SK-N-SH (cell line): Measurements from ENCODE around the gene SLC6A9.

Experiments
- CTCF ChIP-seq: fragments of 200-600 bp; sonication (generic); IDR thresholded peaks from 2 replicates; pipeline ENCODE4 v1.6.1; 2017; ENCODE audit warnings: antibody characterized with exemption, mild to moderate bottlenecking, moderate library complexity
- EZH2phosphoT487 ChIP-seq: fragments of 200-600 bp; sonication (generic); IDR thresholded peaks from 2 replicates; pipeline ENCODE4 v1.6.1; 2017; ENCODE audit warnings: low read depth, mixed run types, mild to moderate bottlenecking, antibody characterized with exemption, moderate library complexity, borderline replicate concordance
- FOSL2 ChIP-seq: IDR thresholded peaks from 2 replicates; pipeline ENCODE4 v1.4.0; 2012; ENCODE audit warnings: low read depth, mild to moderate bottlenecking, moderate library complexity, borderline replicate concordance
- FOXJ3 ChIP-seq: sonication (generic); formaldehyde crosslinking; IDR thresholded peaks from 2 replicates; pipeline ENCODE4 v1.5.1; 2020; ENCODE audit warnings: mild to moderate bottlenecking, missing genetic modification reagents
- MXI1 ChIP-seq: IDR thresholded peaks from 2 replicates; pipeline ENCODE4 v1.6.1; 2012; ENCODE audit warnings: mild to moderate bottlenecking, low read depth, low read length, improper control_type of control experiment
- POLR2AphosphoS5 ChIP-seq: IDR thresholded peaks from 2 replicates; pipeline ENCODE4 v1.6.1; 2012; ENCODE audit warnings: low read depth, low read length
- SIN3A ChIP-seq: IDR thresholded peaks from 2 replicates; pipeline ENCODE4 v1.6.1; 2012; ENCODE audit warnings: low read depth, mild to moderate bottlenecking, low read length, moderate library complexity, borderline replicate concordance
- SMC3 ChIP-seq: IDR thresholded peaks from 2 replicates; pipeline ENCODE4 v1.6.1; 2012; ENCODE audit warnings: low read depth, low read length, improper control_type of control experiment
- TF ChIP-seq, protein P1 (sequence below): IDR thresholded peaks from 2 replicates; pipeline ENCODE4 v1.4.0; 2012; ENCODE audit warnings: low read depth, borderline replicate concordance
- TF ChIP-seq, protein P2 (sequence below): IDR thresholded peaks from 2 replicates; pipeline ENCODE4; 2012
- TF ChIP-seq, protein P3 (sequence below): IDR thresholded peaks from 2 replicates; pipeline ENCODE4 v1.6.1; 2012; ENCODE audit warnings: mild to moderate bottlenecking, low read depth, low read length, moderate library complexity

- no peak for TF ChIP-seq POLR2AphosphoS5
- TF ChIP-seq CTCF = no peak
- TF ChIP-seq, protein P1, sequence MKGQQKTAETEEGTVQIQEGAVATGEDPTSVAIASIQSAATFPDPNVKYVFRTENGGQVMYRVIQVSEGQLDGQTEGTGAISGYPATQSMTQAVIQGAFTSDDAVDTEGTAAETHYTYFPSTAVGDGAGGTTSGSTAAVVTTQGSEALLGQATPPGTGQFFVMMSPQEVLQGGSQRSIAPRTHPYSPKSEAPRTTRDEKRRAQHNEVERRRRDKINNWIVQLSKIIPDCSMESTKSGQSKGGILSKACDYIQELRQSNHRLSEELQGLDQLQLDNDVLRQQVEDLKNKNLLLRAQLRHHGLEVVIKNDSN = no peak
- TF ChIP-seq, protein P2, sequence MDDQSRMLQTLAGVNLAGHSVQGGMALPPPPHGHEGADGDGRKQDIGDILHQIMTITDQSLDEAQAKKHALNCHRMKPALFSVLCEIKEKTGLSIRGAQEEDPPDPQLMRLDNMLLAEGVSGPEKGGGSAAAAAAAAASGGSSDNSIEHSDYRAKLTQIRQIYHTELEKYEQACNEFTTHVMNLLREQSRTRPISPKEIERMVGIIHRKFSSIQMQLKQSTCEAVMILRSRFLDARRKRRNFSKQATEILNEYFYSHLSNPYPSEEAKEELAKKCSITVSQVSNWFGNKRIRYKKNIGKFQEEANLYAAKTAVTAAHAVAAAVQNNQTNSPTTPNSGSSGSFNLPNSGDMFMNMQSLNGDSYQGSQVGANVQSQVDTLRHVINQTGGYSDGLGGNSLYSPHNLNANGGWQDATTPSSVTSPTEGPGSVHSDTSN = no peak
- no peak for TF ChIP-seq EZH2phosphoT487
- no peak for TF ChIP-seq SMC3
- TF ChIP-seq FOSL2 = no peak
- no peak for TF ChIP-seq MXI1
- TF ChIP-seq, protein P3, sequence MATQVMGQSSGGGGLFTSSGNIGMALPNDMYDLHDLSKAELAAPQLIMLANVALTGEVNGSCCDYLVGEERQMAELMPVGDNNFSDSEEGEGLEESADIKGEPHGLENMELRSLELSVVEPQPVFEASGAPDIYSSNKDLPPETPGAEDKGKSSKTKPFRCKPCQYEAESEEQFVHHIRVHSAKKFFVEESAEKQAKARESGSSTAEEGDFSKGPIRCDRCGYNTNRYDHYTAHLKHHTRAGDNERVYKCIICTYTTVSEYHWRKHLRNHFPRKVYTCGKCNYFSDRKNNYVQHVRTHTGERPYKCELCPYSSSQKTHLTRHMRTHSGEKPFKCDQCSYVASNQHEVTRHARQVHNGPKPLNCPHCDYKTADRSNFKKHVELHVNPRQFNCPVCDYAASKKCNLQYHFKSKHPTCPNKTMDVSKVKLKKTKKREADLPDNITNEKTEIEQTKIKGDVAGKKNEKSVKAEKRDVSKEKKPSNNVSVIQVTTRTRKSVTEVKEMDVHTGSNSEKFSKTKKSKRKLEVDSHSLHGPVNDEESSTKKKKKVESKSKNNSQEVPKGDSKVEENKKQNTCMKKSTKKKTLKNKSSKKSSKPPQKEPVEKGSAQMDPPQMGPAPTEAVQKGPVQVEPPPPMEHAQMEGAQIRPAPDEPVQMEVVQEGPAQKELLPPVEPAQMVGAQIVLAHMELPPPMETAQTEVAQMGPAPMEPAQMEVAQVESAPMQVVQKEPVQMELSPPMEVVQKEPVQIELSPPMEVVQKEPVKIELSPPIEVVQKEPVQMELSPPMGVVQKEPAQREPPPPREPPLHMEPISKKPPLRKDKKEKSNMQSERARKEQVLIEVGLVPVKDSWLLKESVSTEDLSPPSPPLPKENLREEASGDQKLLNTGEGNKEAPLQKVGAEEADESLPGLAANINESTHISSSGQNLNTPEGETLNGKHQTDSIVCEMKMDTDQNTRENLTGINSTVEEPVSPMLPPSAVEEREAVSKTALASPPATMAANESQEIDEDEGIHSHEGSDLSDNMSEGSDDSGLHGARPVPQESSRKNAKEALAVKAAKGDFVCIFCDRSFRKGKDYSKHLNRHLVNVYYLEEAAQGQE = peak; percentile 99
- TF ChIP-seq SIN3A = no peak
- no peak for TF ChIP-seq FOXJ3 (CRISPR knock-in tag)
Measured at GRCh38 chr1:43968348-43968948, 62.8 kb downstream of the SLC6A9 start.
